HepG2 (cell line): ENCODE measurements around the gene CEP19. TPM values are rescaled to one million over a fixed set of nuclear protein-coding genes. Genes with fewer than 3 reads are reported as not detected.
A peak's percentile ranks its signal among the peaks of the same experiment; 100 is the strongest.

Source experiments
- ATAC-seq: fragments of 200-7000 bp; cut with Tn5 transposase; 3 replicates; pipeline ENCODE4 v1.9.1; 2020; ENCODE audit warnings: mild to moderate bottlenecking, moderate library complexity
- BruUV-seq: library from RNA; stranded (reverse); fragments of 400-500 nt; replicated peaks from 2 replicates; lab custom pipeline; 2021; lab: Mats Ljungman, UMichigan
- CTCF ChIA-PET: fragments of 300-600 bp; formaldehyde crosslinking; extraction: SDS; loops from one replicate; lab custom pipeline; 2021; ENCODE audit warnings: low total read pairs, inconsistent platforms, low intra/inter-chr PET ratio; lab: Yijun Ruan, JAX
- POLR2A ChIA-PET: fragments of 350-600 bp; sonication (Branson Sonifier 250); formaldehyde crosslinking; loops from one replicate; lab custom pipeline; 2020; ENCODE audit warnings: antibody characterized with exemption, inconsistent platforms; lab: Yijun Ruan, JAX
- DNase-seq: peaks from one replicate; pipeline ENCODE4 v3.0.0-alpha.2; 2015; ENCODE audit warnings: low spot score
- FAIRE-seq: peaks from 3 replicates; lab custom pipeline; 2011; peaks lifted over from hg19 to GRCh38; lab: Jason Lieb, UNC
- H2AFZ ChIP-seq: one replicate; pipeline ENCODE4 v1.6.1; 2011; ENCODE audit warnings: low read length, inconsistent platforms
- H3K27ac ChIP-seq: fragments of 300-600 bp; 3 replicates; pipeline ENCODE4 v1.8.0; 2011; ENCODE audit warnings: mixed run types, mild to moderate bottlenecking, mixed read lengths, low read length, inconsistent platforms; ENCODE audit not compliant: insufficient read depth; ENCODE audit errors: extremely low read length
- H3K27me3 ChIP-seq, 2 experiments: fragments of 200-600 bp in 1 of 2; 2 replicates in 1 of 2; 3 replicates in 1 of 2; pipeline versions ENCODE4 v1.6.0 to v1.8.0; 2011; ENCODE audit warnings: low read length in 2 of 2, mild to moderate bottlenecking in 2 of 2, moderate library complexity in 2 of 2, inconsistent platforms in 1 of 2; ENCODE audit not compliant: insufficient read depth in 2 of 2, control insufficient read depth in 1 of 2
- H3K36me3 ChIP-seq, 2 experiments: fragments of 200-600 bp in 1 of 2; replicated peaks in 1 of 2; 2 replicates in 1 of 2; 3 replicates in 1 of 2; pipeline versions ENCODE4 v1.5.1 to v1.8.0; 2011; ENCODE audit warnings: low read length in 2 of 2, inconsistent platforms in 1 of 2; ENCODE audit not compliant: insufficient read depth in 2 of 2, control insufficient read depth in 1 of 2
- H3K4me1 ChIP-seq: 2 replicates; pipeline ENCODE4 v1.5.1; 2012; ENCODE audit warnings: low read length, inconsistent platforms; ENCODE audit not compliant: insufficient read depth
- H3K4me2 ChIP-seq: 2 replicates; pipeline ENCODE4 v1.6.0; 2011; ENCODE audit warnings: low read depth, low read length, inconsistent platforms
- H3K4me3 ChIP-seq, 3 experiments: fragments of 200-600 bp in 1 of 3; sonication (generic), shearing (Covaris generic) in 1 of 3; replicated peaks in 1 of 3; 2 replicates each; pipeline ENCODE4 v1.5.1; 2011 to 2016; ENCODE audit warnings: low read length in 3 of 3, inconsistent platforms in 2 of 3, low read depth in 2 of 3, mild to moderate bottlenecking in 2 of 3, control low read depth in 1 of 3, mixed read lengths in 1 of 3; ENCODE audit not compliant: insufficient read depth in 1 of 3
- H3K79me2 ChIP-seq: one replicate; pipeline ENCODE4 v1.6.1; 2011; ENCODE audit warnings: low read length, inconsistent platforms; ENCODE audit not compliant: insufficient read depth
- H3K9ac ChIP-seq: 2 replicates; pipeline ENCODE4 v1.6.0; 2011; ENCODE audit warnings: mild to moderate bottlenecking, low read depth, low read length, inconsistent platforms; ENCODE audit not compliant: insufficient read depth
- H3K9me3 ChIP-seq: 2 replicates; pipeline ENCODE4 v1.5.1; 2012; ENCODE audit warnings: mild to moderate bottlenecking, low read length
- H4K20me1 ChIP-seq: 2 replicates; pipeline ENCODE4 v1.6.0; 2011; ENCODE audit warnings: inconsistent platforms, mild to moderate bottlenecking, low read length, moderate library complexity; ENCODE audit not compliant: insufficient read depth
- ARNTL ChIP-seq: sonication (generic); formaldehyde crosslinking; IDR thresholded peaks from 2 replicates; pipeline ENCODE4 v1.4.0; 2020; ENCODE audit warnings: mild to moderate bottlenecking, missing genetic modification reagents
- HNF4G ChIP-seq, 2 experiments: sonication (generic) in 1 of 2; formaldehyde crosslinking in 1 of 2; IDR thresholded peaks; 2 replicates each; pipeline versions ENCODE4 v1.4.0 to v1.6.1; 2011 to 2020; ENCODE audit warnings: borderline replicate concordance in 2 of 2, low read depth in 2 of 2, mild to moderate bottlenecking in 2 of 2, low read length in 1 of 2, missing genetic modification reagents in 1 of 2, moderate library complexity in 1 of 2
- JDP2 ChIP-seq: sonication (generic); formaldehyde crosslinking; IDR thresholded peaks from 2 replicates; pipeline ENCODE4 v1.8.1; 2022; ENCODE audit warnings: missing genetic modification reagents, borderline replicate concordance
- MAX ChIP-seq: IDR thresholded peaks from 2 replicates; pipeline ENCODE4 v1.6.1; 2012; ENCODE audit warnings: inconsistent platforms
- PREB ChIP-seq: sonication (generic); formaldehyde crosslinking; IDR thresholded peaks from 2 replicates; pipeline ENCODE4 v1.4.0; 2020; ENCODE audit warnings: missing genetic modification reagents
- RARG ChIP-seq: sonication (generic); formaldehyde crosslinking; IDR thresholded peaks from 2 replicates; pipeline ENCODE4 v1.4.0; 2020; ENCODE audit warnings: low read depth, mild to moderate bottlenecking, missing genetic modification reagents
- RFX1 ChIP-seq: fragments of 450-650 bp; IDR thresholded peaks from 2 replicates; pipeline ENCODE4 v1.6.1; 2017
- SIX4 ChIP-seq: sonication (generic); formaldehyde crosslinking; IDR thresholded peaks from 2 replicates; pipeline ENCODE4 v1.4.0; 2020; ENCODE audit warnings: missing genetic modification reagents
- SNAPC5 ChIP-seq: sonication (generic); formaldehyde crosslinking; IDR thresholded peaks from 2 replicates; pipeline ENCODE4 v1.8.1; 2023; ENCODE audit warnings: mild to moderate bottlenecking, missing genetic modification reagents, borderline replicate concordance
- SP2 ChIP-seq: sonication (generic); formaldehyde crosslinking; IDR thresholded peaks from 2 replicates; pipeline ENCODE4 v1.5.1; 2020; ENCODE audit warnings: mild to moderate bottlenecking, missing genetic modification reagents
- ZHX2 ChIP-seq, 2 experiments: sonication (generic) in 1 of 2; formaldehyde crosslinking in 1 of 2; IDR thresholded peaks; 2 replicates each; pipeline versions ENCODE4 v1.6.1 to v1.9.0; 2014 to 2022; ENCODE audit warnings: antibody characterized with exemption in 1 of 2, borderline replicate concordance in 1 of 2, inconsistent platforms in 1 of 2, low read depth in 1 of 2, missing genetic modification reagents in 1 of 2
- ZNF12 ChIP-seq: sonication (generic); formaldehyde crosslinking; IDR thresholded peaks from 2 replicates; pipeline ENCODE4 v1.5.0; 2020; ENCODE audit warnings: missing genetic modification reagents
- ZNF296 ChIP-seq: sonication (generic); formaldehyde crosslinking; conservative IDR thresholded peaks from 2 replicates; pipeline ENCODE4 v1.5.0; 2020; ENCODE audit warnings: mild to moderate bottlenecking, missing genetic modification reagents
- ZNF333 ChIP-seq: sonication (generic); formaldehyde crosslinking; IDR thresholded peaks from 2 replicates; pipeline ENCODE4 v1.4.0; 2020; ENCODE audit warnings: mild to moderate bottlenecking, missing genetic modification reagents, borderline replicate concordance
- ZNF580 ChIP-seq: IDR thresholded peaks from 2 replicates; pipeline ENCODE4 v1.6.1; 2016; ENCODE audit warnings: low read depth, borderline replicate concordance
- WGBS: methylation state at CpG from one replicate; pipeline ENCODE4 v1.1.6; 2017; ENCODE audit warnings: low lambda C conversion rate; 5-methylcytosine and 5-hydroxymethylcytosine counted together
- in situ Hi-C: cut with HindIII; loops from 2 replicates; pipeline ENCODE4 v1.10.0; 2017; ENCODE audit warnings: low pct_unique_long_range_greater_than_20kb; ENCODE audit not compliant: extremely low pct_ligation_motif_present
- intact Hi-C: fragments of 100-400 bp; cut with micrococcal nuclease; formaldehyde crosslinking; loops from one replicate; pipeline ENCODE4 v1.10.0; 2022; ENCODE audit not compliant: unreplicated experiment
- polyA plus RNA-seq, 8 experiments: library from polyadenylated mRNA; depleted of rRNA in 3 of 8; stranded (reverse) in 7 of 8; unstranded in 1 of 8; fragments of >200 nt; fragmentation: Illumina TruSeq in 4 of 8; extraction: Trizol in 4 of 8; gene quantifications; 2 replicates each; pipeline versions ENCODE4 v1.2.1 to v1.2.3, GENCODE V29; 2011 to 2016; ENCODE audit warnings: low read depth in 4 of 8, missing spikeins in 1 of 8, mixed read lengths in 1 of 8; ENCODE audit not compliant: insufficient read depth in 1 of 8
- total RNA-seq, 5 experiments: library from RNA; depleted of rRNA; stranded (reverse); fragments of >200 nt; fragmentation: Illumina TruSeq; extraction: Trizol; gene quantifications; 2 replicates each; pipeline ENCODE4 v1.2.3, GENCODE V29; 2016; ENCODE audit warnings: low read depth in 1 of 5

The CEP19 gene
- total and polyA plus RNA-seq, 2 of the 13 experiments (the other 11 are each of a cell fraction or from before 2014, with no cell fraction given), result 0.48 to 1.2 TPM

- BruUV-seq, result no TSS peak
- no peak for DNase-seq
- WGBS, result 28% methylated on average over 7 of the region's 32 CpGs
- Histone ChIP-seq H3K4me1 (peaks cover 18% of the 10 kb centered on the region), H3K36me3 (no peaks in the 10 kb centered on the region), H3K4me2 (no peak overlapping the region), H4K20me1 (no peaks in the 10 kb centered on the region), H3K27ac (no peak overlapping the region), H3K79me2 (no peaks in the 10 kb centered on the region), H3K4me3 (no peak overlapping the region), H3K9me3 (no peaks in the 10 kb centered on the region), H3K27me3 (peaks cover 7 to 29% of the 10 kb centered on the region in 2 experiments; a peak in 4 of 5 replicates), H3K9ac (no peak overlapping the region), H2AFZ (no peak overlapping the region)
- FAIRE-seq, result no peak
- in situ Hi-C loops (no loop called here), intact Hi-C loops (no loop called here)
- ATAC-seq, result peak; percentile 33; the same call in 2 of the 3 replicates
- POLR2A ChIA-PET, result interaction anchor here (1.5 kb wide), 1 partner anchor 29 kb away, joined by 3 read pairs; no protein-coding TSS in a partner anchor
- CTCF ChIA-PET, result no interaction called here
- TF ChIP-seq JDP2 (CRISPR knock-in tag), result no peak
- TF ChIP-seq SP2 (CRISPR knock-in tag), result no peak
- TF ChIP-seq HNF4G (IDR thresholded peaks at IDR 0.05; ENCODE audit: borderline replicate concordance, low read depth, low read length), result no peak
- TF ChIP-seq HNF4G (CRISPR knock-in tag; IDR thresholded peaks at IDR 0.05; ENCODE audit: borderline replicate concordance, low read depth), result no peak
- no peak for TF ChIP-seq ZNF12
- TF ChIP-seq RARG (CRISPR knock-in tag), result no peak
- no peak for TF ChIP-seq SNAPC5 (CRISPR knock-in tag)
- TF ChIP-seq ZNF580 (CRISPR knock-in tag), result no peak
- no peak for TF ChIP-seq PREB (CRISPR knock-in tag)
- 0 out of 2 replicates have a peak, but pooled peaks have one; percentile 28 for TF ChIP-seq ARNTL (CRISPR knock-in tag)
- no peak for TF ChIP-seq ZNF333 (CRISPR knock-in tag)
- TF ChIP-seq ZNF296, result no peak
- 0 out of 2 replicates have a peak, but pooled peaks have one; percentile 27 for TF ChIP-seq MAX
- TF ChIP-seq RFX1, result no peak
- TF ChIP-seq ZHX2 (IDR thresholded peaks at IDR 0.05; ENCODE audit: low read depth), result no peak
- TF ChIP-seq ZHX2 (CRISPR knock-in tag; IDR thresholded peaks at IDR 0.05; ENCODE audit: borderline replicate concordance), result no peak
- TF ChIP-seq SIX4 (CRISPR knock-in tag), result no peak
Observed at GRCh38 chr3:196660381-196661166, 51.5 kb downstream of the CEP19 start.
